SJCRH30 (cell line): ENCODE measurements around the gene MAP4K5. TPM values are rescaled to one million over a fixed set of nuclear protein-coding genes. Genes with fewer than 3 reads are reported as not detected.
"Not testable (repeated sequence)": the region's sequence is repeated elsewhere in the genome, so short reads cannot be mapped to it uniquely, and the experiment has no call there.

Source experiments
- DNase-seq, 2 experiments: peaks; one replicate each; pipeline ENCODE4 v3.0.0-alpha.2; 2015 to 2020
- H3K27ac ChIP-seq: fragments of 250-450 bp; sonication (Bioruptor Pico); 2 replicates; pipeline ENCODE4 v1.5.1; 2020; ENCODE audit warnings: mild to moderate bottlenecking, moderate library complexity
- H3K27me3 ChIP-seq: fragments of 250-450 bp; sonication (Bioruptor Pico); 2 replicates; pipeline ENCODE4 v1.5.1; 2020; ENCODE audit warnings: mild to moderate bottlenecking, moderate library complexity
- H3K36me3 ChIP-seq: fragments of 250-450 bp; sonication (Bioruptor Pico); 2 replicates; pipeline ENCODE4 v1.5.1; 2020; ENCODE audit warnings: mild to moderate bottlenecking, moderate library complexity
- H3K4me1 ChIP-seq: fragments of 250-450 bp; sonication (Bioruptor Pico); 2 replicates; pipeline ENCODE4 v1.5.1; 2020; ENCODE audit warnings: mild to moderate bottlenecking, moderate library complexity
- H3K4me3 ChIP-seq: fragments of 250-450 bp; sonication (Bioruptor Pico); 2 replicates; pipeline ENCODE4 v1.5.1; 2020; ENCODE audit warnings: mild to moderate bottlenecking, moderate library complexity
- H3K9me3 ChIP-seq: fragments of 250-450 bp; sonication (Bioruptor Pico); replicated peaks from 2 replicates; pipeline ENCODE4 v1.5.1; 2020; ENCODE audit warnings: mild to moderate bottlenecking, moderate library complexity
- total RNA-seq: library from RNA; depleted of rRNA; stranded (reverse); fragments of >200 nt; shearing (Covaris generic); gene quantifications from 2 replicates; pipeline ENCODE4 v1.2.3, GENCODE V29; 2014

The MAP4K5 gene
- total RNA-seq, 1 experiment from 2014 or later = 57.3 TPM

DNA sequence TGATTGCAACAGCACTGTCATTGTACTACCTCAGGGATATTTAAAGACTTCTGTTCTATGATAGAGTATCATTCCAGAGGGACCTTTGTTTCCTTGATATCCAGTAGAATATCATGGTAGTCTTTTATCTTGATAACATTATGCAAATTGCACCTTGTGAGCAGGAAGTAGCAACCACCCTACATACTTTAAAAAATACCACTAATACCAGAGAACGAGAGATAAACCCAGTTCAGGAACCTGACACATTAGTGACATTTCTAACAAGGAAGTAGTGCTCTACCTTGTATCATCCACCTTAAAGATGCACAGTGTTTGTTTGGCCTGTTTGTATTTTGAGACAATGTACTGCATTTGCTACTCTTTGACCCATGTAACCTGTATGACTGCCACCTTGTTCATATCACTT, 8.8 kb upstream of the MAP4K5 start:
- no peaks in the 10 kb centered on the region for H3K27me3 ChIP-seq
- H3K9me3 ChIP-seq = peaks cover 3% of the 10 kb centered on the region; the same call in 1 of the 2 replicates
- no peaks in the 10 kb centered on the region for H3K4me1 ChIP-seq
- no peak overlapping the region for H3K4me3 ChIP-seq
- H3K27ac ChIP-seq = no peak overlapping the region
- DNase-seq = no peak
- H3K36me3 ChIP-seq = no peaks in the 10 kb centered on the region

DNA sequence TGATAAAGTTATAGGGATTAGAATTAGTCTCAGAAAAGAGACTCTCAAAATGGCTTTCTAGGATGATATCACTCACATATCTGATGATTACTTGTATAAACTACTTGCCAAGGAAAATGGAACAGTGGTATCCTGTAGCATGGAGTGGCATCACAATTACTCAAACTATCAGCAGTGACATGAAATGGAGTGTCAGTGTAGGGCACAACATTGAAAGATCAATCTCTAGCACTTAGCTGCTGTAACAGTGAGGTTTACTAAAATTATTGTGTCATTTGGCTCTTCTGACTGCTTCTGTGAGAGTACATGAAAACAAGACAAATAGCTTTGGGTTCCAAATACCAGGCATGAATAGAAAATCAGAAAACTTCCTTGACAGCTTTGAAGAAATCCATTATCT, 6.7 kb upstream of the MAP4K5 start:
- no peaks in the 10 kb centered on the region for H3K36me3 ChIP-seq
- H3K9me3 ChIP-seq = peaks cover 3% of the 10 kb centered on the region; the same call in 1 of the 2 replicates
- no peaks in the 10 kb centered on the region for H3K27me3 ChIP-seq
- H3K4me1 ChIP-seq = no peaks in the 10 kb centered on the region
- no peak for DNase-seq
- no peak overlapping the region for H3K27ac ChIP-seq
- H3K4me3 ChIP-seq = no peak overlapping the region

DNA sequence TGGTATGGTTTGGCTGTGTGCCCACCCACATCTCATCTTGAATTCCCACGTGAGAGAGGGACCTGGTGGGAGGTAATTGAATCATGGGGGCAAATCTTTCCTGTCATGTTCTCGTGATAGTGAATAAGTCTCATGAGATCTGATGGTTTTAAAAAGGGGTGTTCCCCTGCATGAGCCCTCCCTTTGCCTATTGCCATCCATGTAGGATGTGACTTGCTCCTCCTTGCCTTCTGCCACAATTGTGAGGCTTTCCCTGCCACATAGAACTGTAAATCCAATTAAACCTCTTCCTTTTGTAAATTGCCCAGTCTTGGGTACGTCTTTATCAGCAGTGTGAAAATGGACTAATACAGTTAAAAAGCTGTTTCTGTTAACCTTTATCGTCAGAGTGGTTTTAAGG, 5.7 kb upstream of the MAP4K5 start:
- H3K9me3 ChIP-seq, DNase-seq, H3K4me3 ChIP-seq, H3K27me3 ChIP-seq, H3K27ac ChIP-seq, H3K36me3 ChIP-seq, H3K4me1 ChIP-seq: not testable (repeated sequence)

DNA sequence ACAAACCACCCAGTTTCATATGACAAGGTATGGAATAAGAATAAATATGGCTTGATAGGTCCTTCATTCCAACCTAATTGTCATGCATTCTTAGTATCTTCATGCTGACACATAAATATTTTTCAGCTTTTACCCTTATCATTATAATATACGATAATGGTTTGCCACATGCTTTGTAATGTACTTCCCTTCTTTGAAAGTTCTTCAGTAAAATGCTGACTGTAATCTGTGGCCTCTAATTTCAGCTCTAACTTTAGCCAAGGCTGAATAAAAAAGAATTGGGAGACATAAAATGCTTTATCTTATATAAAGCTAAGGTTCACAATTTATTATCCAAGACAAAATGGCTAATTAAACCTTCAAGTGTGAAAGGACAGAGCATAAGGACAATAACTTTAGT, 2.6 kb upstream of the MAP4K5 start:
- H3K4me1 ChIP-seq = 0 out of 2 replicates have a peak, but pooled peaks cover 3% of the 10 kb centered on the region
- no peaks in the 10 kb centered on the region for H3K27me3 ChIP-seq
- H3K27ac ChIP-seq = no peak overlapping the region
- H3K36me3 ChIP-seq = no peaks in the 10 kb centered on the region
- DNase-seq = no peak
- no peak overlapping the region for H3K4me3 ChIP-seq
- H3K9me3 ChIP-seq = peaks cover 3% of the 10 kb centered on the region; the same call in 1 of the 2 replicates

DNA sequence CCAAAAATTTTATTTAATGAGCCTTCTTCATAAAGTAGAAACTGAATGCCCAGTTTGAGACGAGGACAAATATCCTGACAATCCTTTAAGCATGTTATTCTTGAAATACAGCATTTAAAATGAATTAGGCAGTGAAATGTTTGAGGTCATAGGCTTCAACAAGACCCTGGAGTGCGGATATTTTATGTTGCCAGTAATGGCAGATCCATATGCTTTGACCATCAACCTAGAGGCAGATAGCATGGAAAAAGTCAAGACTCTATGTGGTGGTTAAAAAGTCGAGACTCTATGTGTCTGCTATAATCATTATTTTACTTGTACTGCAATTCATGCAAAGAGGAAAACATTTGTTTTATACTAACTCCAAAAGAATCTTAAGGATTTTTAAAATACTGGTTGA, 2.0 kb upstream of the MAP4K5 start:
- DNase-seq = no peak

DNA sequence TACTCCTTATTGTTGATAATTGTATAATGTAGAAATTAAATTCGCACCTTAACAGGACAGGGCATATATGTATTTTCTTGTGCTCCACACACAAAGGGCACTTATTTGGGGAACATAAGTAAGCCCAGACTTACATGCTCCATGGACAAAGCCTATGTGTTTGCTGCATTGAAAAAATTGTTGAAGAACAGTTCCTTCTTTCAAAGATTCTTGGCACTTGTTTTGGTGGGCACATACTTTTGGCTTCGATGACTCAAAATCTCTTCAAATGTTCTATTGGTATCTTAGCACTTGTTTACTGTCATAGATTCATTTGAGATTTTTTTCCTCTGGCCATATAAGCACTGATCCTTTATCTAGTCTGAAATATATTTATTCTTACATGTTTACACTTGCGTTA, 1.4 kb upstream of the MAP4K5 start:
- Histone ChIP-seq H3K36me3 (no peaks in the 10 kb centered on the region), H3K4me1 (0 out of 2 replicates have a peak, but pooled peaks cover 3% of the 10 kb centered on the region), H3K9me3 (peaks cover 3% of the 10 kb centered on the region; the same call in 1 of the 2 replicates), H3K27me3 (no peaks in the 10 kb centered on the region), H3K4me3 (no peak overlapping the region), H3K27ac (no peak overlapping the region)
- no peak for DNase-seq

More for the DNA sequence above, 2.0 kb upstream of the MAP4K5 start:
- peaks cover 3% of the 10 kb centered on the region; the same call in 1 of the 2 replicates for H3K9me3 ChIP-seq
- H3K27me3 ChIP-seq = no peaks in the 10 kb centered on the region
- no peak overlapping the region for H3K4me3 ChIP-seq
- no peak overlapping the region for H3K27ac ChIP-seq
- H3K36me3 ChIP-seq = no peaks in the 10 kb centered on the region
- H3K4me1 ChIP-seq = 0 out of 2 replicates have a peak, but pooled peaks cover 3% of the 10 kb centered on the region

DNA sequence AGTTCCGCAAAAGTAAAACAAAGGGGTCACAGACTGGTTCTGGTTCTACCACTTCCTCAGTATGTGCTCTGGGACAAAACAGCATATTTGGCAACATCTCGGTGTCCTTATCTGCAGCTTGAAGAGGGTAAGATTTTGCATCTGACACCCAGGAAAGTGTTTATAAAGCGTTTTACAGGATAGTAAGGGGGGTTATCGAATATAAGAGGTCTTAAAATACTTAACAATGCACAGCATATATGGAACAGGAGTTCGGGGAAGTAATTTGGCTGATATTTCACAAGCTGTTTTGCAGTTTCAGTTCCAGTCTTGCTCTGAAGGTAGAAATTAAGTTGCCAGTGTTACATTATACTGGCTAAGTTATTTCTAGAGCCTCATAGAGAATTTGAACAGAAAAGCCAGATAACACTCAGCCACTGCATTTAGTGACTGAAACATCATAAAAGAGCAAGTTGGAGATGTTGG, 904 bp upstream of the MAP4K5 start:
- Histone ChIP-seq H3K36me3 (no peaks in the 10 kb centered on the region), H3K27ac (no peak overlapping the region), H3K4me3 (peak overlapping the region; percentile 98), H3K27me3 (no peaks in the 10 kb centered on the region), H3K4me1 (0 out of 2 replicates have a peak, but pooled peaks cover 3% of the 10 kb centered on the region), H3K9me3 (peaks cover 2% of the 10 kb centered on the region; the same call in 1 of the 2 replicates)
- DNase-seq = no peak

DNA sequence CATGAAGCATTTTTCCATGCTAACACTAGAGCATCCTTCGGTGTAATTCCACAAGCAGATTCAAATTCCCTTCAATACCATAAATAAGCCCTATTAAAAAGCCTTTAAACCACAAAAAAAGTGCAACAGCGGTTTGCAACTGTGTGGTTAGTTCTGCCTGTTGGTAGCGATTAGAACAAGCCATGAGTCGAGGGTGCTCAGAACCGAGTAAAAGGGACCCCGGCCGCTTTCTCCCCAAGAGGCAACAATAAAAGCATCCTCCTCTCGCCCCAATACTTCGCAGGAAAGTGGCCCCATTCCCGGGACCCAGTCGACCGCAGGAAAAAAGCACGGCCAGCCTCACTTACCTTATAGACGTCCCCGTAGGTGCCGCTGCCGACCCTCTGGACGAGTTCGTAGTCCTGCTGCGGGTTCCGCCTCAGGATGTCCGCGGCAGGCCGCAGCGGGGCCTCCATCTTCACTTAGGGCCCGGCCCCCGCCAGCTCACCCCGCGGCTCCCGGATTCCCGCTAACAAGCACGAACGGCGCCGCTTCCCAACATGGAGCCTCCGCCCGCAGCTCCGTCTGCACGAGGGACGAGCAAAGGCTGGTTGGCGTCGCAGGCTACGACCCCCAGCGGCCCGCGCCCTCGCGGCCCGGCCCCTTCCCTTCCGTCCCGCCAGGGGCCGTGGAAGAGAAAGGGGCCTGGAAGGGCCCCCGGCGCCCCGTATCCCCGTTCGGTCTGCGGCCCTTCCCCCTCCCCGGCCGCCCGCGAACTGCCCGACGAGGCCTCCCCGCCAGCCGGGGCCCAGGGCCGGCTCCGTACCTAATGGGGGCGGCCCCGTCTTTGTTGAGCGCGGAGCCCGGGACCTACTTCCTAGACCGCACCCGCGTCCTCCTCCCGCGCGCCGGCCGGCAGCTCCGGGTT, 521 bp downstream of the MAP4K5 start:
- Histone ChIP-seq H3K27me3 (no peaks in the 10 kb centered on the region), H3K4me3 (peak overlapping the region; percentile 98), H3K36me3 (peaks cover 3% of the 10 kb centered on the region; the same call in 1 of the 2 replicates), H3K27ac (peak overlapping the region; percentile 91), H3K9me3 (no peaks in the 10 kb centered on the region), H3K4me1 (peaks cover 7% of the 10 kb centered on the region; the same call in 1 of the 2 replicates)
- peak; percentile 60 to 67 for DNase-seq

DNA sequence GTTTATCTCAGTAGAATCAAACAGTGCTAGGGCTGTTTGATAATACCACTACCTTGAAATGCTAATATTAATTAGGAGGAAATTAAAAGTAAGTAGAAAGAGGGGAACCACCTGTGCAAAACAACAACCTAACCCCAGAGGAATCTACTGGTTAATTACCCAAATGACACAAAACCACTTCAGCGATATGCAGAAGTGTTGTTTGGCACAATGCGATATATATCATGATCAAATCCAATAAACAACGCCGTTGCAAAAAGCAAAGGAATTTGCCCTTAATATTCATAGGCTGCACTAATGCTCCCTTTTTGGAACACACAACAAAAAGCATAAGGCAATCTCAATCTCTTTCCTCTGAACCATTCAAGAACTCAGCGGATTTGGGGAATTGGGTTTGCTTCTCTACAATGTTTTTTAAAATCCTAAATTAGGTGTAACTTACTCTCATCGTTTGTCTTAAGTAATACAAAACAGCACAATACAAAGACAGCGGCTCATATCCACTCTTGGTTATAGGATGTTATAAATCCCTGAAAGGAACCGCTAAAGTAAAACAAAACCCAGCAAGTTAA, 1.5 kb downstream of the MAP4K5 start:
- no peak for DNase-seq
- Histone ChIP-seq H3K27ac (no peak overlapping the region), H3K9me3 (no peaks in the 10 kb centered on the region), H3K4me3 (peak overlapping the region; percentile 98), H3K4me1 (peaks cover 7% of the 10 kb centered on the region; the same call in 1 of the 2 replicates), H3K36me3 (peaks cover 3% of the 10 kb centered on the region; the same call in 1 of the 2 replicates), H3K27me3 (no peaks in the 10 kb centered on the region)

DNA sequence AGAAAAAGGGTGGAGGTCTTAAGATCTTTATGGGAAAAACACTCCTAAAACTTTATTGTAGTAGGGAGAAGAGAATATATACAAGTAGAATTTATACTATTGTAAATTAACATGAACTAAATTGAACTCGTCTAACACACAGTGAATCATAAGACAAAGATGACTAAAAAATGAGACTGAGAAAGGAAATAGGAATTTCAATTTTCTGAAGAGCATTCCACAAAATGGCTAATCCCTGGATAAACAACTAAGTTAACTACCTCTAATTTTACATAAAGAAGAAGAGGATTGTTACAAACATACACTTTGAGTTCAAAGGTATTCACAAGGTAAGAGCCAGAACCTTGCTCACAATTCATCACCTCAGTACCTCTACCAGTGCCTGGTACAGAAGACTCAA, 2.0 kb downstream of the MAP4K5 start:
- Histone ChIP-seq H3K36me3 (peaks cover 3% of the 10 kb centered on the region; the same call in 1 of the 2 replicates), H3K27ac (no peak overlapping the region), H3K27me3 (no peaks in the 10 kb centered on the region), H3K9me3 (no peaks in the 10 kb centered on the region), H3K4me1 (peaks cover 7% of the 10 kb centered on the region; the same call in 1 of the 2 replicates), H3K4me3 (peak overlapping the region; percentile 98)
- DNase-seq = no peak

DNA sequence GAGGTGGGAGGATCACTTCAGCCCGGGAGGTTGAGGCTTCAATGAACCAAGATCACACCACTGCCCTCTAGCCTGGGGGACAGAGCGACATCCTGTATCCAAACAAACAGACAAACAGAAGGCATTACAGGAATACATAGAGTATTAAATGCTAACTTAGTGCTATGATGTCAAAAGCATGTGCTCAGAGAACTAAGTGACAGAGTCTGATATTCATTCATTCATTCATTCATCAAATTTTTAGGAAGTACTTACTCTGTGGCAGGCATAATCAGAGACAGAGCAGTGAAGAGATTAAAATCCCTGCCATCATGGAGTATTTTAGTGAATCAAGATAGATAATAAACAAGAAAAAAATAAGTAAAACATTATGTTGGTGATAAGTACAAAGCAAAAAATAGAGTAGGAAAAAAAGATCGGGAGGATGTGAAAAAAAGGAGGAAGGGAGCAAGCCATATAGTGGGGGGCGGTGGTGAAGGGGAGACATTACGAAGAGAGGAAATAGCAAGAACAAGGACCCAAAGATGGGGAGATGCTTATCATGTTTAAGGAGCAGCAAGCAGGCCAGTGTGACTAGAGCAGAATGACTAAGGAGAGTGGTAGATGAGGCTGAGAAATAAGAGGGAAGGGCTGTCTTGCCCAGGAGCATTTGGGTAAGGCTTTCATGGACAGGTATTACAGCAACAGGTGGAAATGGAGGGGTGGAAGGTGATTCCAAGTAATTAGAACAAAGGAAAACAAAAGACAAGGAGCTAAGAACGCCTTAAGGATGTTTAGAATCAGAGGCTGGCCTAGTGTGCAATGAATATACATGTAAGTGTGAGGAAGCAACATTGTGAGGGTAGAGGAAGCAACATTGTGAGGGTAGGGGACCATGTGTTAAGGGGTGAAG, 2.8 kb downstream of the MAP4K5 start:
- Histone ChIP-seq H3K36me3 (peaks cover 3% of the 10 kb centered on the region; the same call in 1 of the 2 replicates), H3K9me3 (no peaks in the 10 kb centered on the region), H3K4me1 (peaks cover 7% of the 10 kb centered on the region; the same call in 1 of the 2 replicates), H3K27ac (no peak overlapping the region), H3K4me3 (no peak overlapping the region), H3K27me3 (no peaks in the 10 kb centered on the region)
- no peak for DNase-seq

DNA sequence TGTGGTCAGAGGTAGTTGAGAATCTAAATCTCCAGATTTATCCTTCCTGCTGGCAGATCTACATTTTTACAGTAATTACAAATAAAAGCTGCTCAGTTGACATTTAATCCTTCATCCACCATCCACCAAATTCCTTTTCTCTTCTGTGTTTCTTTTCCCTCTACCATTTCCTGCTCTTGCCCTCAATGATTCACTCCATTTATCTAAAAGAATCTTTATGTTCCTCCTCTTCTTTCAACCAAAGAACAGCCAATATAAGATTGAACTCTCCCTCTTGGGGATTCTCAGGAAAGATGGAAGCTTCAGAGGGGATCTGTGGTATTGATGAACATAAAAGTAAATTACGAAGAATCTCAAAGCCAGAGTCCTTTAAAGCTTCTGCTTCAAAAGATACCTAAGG, 4.4 kb downstream of the MAP4K5 start:
- no peak for DNase-seq
- H3K4me1 ChIP-seq = peaks cover 7% of the 10 kb centered on the region; the same call in 1 of the 2 replicates
- H3K36me3 ChIP-seq = peaks cover 3% of the 10 kb centered on the region; the same call in 1 of the 2 replicates
- H3K9me3 ChIP-seq = no peaks in the 10 kb centered on the region
- no peak overlapping the region for H3K27ac ChIP-seq
- no peaks in the 10 kb centered on the region for H3K27me3 ChIP-seq
- no peak overlapping the region for H3K4me3 ChIP-seq

DNA sequence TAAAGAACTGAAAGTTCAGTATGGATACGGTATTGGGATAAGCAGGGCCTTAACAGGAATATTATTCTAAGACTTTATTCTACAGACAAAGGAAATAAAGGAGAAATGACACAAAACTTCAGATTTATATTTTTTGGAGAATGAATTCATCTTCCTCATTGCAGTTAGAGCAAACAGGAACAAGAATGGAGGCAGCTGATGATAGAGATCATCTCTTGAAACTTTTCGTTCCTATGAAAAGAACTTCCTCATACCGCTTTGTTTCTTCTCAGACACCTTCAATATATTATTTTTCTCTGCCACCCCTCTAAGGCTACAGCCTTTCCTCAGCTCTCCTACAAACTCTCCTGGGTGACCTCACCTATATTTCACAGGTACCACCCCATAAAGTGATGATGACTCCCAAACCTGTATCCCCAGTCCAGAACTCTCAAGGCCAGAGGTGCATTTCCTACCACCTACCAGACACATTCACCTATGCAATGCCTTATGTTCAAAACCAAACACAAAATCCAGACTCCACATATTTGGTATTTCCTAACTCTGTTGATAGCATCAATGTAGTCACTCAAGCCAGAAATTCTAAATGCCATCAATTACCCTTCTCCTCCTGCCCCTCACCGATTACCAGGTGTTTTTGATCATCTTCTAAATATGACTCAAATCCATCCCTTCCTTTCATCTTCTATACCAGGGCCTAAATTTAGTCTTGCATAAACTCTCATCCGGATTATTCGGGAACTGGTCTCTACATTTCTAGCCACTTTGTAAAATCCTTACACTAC, 7.4 kb downstream of the MAP4K5 start:
- no peak overlapping the region for H3K27ac ChIP-seq
- H3K4me1 ChIP-seq = peaks cover 7% of the 10 kb centered on the region; the same call in 1 of the 2 replicates
- DNase-seq = no peak
- H3K27me3 ChIP-seq = no peaks in the 10 kb centered on the region
- H3K36me3 ChIP-seq = peaks cover 3% of the 10 kb centered on the region; the same call in 1 of the 2 replicates
- H3K9me3 ChIP-seq = no peaks in the 10 kb centered on the region
- H3K4me3 ChIP-seq = no peak overlapping the region
